PFSK-1 (cell line): Measurements from ENCODE around the gene DLG3.

Source experiments
- FOXP2 ChIP-seq: optimal IDR thresholded peaks from 2 replicates; pipeline ENCODE3; 2011; ENCODE audit warnings: borderline replicate concordance, control low read depth, inconsistent platforms; ENCODE audit not compliant: insufficient read depth; ENCODE audit errors: extremely low read length, extremely low read depth
- POLR2AphosphoS5 ChIP-seq: IDR thresholded peaks from 2 replicates; pipeline ENCODE4 v1.6.1; 2012; ENCODE audit warnings: low read depth, mild to moderate bottlenecking, control low read depth, low read length, moderate library complexity
- REST ChIP-seq, 2 experiments: IDR thresholded peaks; 2 replicates each; pipeline versions ENCODE4 v1.6.1 to v1.8.0; 2011 to 2012; ENCODE audit warnings: low read depth in 2 of 2, low read length in 2 of 2, control low read depth in 1 of 2, inconsistent platforms in 1 of 2, mild to moderate bottlenecking in 1 of 2, moderate library complexity in 1 of 2; ENCODE audit not compliant: insufficient read depth in 1 of 2
- SIN3A ChIP-seq: IDR thresholded peaks from 2 replicates; pipeline ENCODE4 v1.6.1; 2012; ENCODE audit warnings: mild to moderate bottlenecking, low read length, moderate library complexity, borderline replicate concordance; ENCODE audit not compliant: insufficient read depth
- TAF1 ChIP-seq: IDR thresholded peaks from 2 replicates; pipeline ENCODE4 v1.6.1; 2012; ENCODE audit warnings: low read length, control low read depth, borderline replicate concordance; ENCODE audit not compliant: insufficient read depth

Gene DLG3

DNA sequence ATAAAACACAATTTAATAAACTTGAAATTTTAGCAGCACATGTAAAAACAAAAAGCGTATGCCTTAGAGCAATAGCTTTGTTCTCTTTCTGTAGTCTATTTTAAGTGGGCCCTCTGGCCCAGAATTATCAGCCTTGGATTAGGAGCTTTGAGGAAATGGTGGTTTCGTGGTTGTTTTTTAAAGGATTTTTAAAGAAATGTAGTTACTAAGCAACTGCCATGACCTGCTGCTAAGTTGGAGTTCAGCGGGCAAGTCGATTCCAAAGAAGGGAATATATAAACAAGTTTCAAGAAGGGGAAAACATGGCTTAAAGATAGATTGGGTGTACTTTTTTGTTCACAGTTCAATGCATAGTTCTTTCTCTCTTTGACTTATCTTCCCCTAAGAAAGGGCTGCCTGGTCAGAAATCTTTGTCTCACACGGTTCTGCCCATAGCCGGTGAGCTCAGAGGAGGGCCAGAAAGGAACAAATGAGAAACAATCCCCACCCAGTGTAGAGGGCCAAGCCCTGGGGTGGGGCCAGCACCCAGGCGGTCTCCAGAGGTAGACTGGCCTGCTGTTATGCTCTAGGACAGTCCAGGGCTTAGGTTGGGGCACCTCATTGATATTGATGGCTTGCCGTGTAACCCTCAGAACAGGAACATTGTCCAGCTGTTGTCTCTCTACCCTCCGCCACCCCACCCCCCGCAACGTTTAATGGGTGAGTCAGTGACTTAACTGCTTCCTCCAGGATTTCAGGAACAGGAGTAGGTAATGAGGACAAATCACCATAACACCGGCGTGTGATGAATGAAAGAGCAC lies 32.5 kb downstream of the DLG3 start:
- no peak for TF ChIP-seq FOXP2
- no peak for TF ChIP-seq REST (IDR thresholded peaks at IDR 0.05; ENCODE audit: insufficient read depth in 1 of 2, low read depth in 2 of 2, low read length in 2 of 2)
- TF ChIP-seq SIN3A = no peak
- no peak for TF ChIP-seq POLR2AphosphoS5
- no peak for TF ChIP-seq TAF1

GRCh38 chrX:70477734-70478075 lies 33.1 kb downstream of the DLG3 start:
- TF ChIP-seq TAF1 (no peak), FOXP2 (no peak), POLR2AphosphoS5 (no peak), REST (IDR thresholded peaks at IDR 0.05; ENCODE audit: insufficient read depth in 1 of 2, low read depth in 2 of 2, low read length in 2 of 2) (no peak), SIN3A (no peak)

- TF ChIP-seq FOXP2 (no peak), TAF1 (no peak), POLR2AphosphoS5 (no peak), SIN3A (no peak), REST (IDR thresholded peaks at IDR 0.05; ENCODE audit: insufficient read depth in 1 of 2, low read depth in 2 of 2, low read length in 2 of 2) (no peak)
Measured at GRCh38 chrX:70478526-70479245, 34.1 kb downstream of the DLG3 start.

DNA sequence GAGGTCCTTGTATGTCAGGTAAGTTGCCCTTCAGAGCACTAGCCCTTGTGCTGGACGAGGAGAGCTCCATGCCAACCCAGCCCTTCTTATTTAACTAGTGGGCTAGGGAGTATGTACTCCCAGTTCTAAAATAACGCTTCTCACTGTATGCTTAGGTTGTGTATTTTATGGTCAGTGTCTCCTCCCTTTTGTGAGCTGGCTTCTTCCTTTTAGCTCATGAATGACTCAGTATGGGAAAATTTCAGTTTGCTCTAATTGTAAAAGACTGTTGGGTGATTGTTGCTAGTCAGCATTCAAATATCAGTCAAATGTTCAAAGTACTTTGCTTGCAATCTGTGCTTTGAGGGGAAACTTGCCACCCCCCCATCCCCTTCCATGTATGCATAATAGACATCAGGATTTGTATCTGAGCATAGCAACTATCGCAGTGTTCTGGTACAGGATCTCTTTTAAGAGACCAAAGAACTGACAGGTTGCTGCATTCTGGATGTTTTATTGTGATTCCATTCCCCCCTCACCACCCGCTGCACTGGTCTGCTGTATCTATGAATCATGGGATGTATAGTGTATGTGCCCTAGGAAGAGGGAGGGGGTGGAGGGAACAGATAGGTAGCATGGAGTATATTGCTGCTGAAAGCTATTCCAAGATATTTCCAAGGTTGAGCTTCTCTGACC lies 34.7 kb downstream of the DLG3 start:
- TF ChIP-seq FOXP2 (no peak), SIN3A (no peak), TAF1 (no peak), POLR2AphosphoS5 (no peak), REST (IDR thresholded peaks at IDR 0.05; ENCODE audit: insufficient read depth in 1 of 2, low read depth in 2 of 2, low read length in 2 of 2) (no peak)
